ENCODE measurements around the gene GATA5.

The GATA5 gene

DNA sequence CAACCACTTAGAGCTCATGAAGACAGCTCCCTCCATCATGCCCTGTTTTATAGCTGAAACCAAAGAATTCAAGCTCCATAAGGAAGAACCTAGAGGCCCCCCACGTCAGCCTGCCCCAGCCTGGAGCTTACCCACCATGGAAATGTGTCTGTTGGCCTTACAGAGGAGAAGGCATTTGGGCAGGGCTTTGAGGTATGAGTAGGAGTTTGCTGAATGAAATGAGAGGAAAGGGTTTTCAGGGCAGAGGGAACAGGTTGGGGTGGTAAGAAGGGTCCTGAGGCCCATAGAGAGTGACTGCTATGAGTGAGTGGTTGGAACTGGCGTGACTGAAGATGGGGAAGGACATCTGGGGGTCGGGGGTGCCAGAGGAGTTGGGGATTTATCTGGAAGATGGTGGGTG lies 12.7 kb upstream of the GATA5 start:
- H3K4me3 ChIP-seq (ENCODE audit: low read depth, low read length) = no peak overlapping the region
- no peak for DNase-seq (ENCODE audit: low read depth)
- TF ChIP-seq, protein P1, sequence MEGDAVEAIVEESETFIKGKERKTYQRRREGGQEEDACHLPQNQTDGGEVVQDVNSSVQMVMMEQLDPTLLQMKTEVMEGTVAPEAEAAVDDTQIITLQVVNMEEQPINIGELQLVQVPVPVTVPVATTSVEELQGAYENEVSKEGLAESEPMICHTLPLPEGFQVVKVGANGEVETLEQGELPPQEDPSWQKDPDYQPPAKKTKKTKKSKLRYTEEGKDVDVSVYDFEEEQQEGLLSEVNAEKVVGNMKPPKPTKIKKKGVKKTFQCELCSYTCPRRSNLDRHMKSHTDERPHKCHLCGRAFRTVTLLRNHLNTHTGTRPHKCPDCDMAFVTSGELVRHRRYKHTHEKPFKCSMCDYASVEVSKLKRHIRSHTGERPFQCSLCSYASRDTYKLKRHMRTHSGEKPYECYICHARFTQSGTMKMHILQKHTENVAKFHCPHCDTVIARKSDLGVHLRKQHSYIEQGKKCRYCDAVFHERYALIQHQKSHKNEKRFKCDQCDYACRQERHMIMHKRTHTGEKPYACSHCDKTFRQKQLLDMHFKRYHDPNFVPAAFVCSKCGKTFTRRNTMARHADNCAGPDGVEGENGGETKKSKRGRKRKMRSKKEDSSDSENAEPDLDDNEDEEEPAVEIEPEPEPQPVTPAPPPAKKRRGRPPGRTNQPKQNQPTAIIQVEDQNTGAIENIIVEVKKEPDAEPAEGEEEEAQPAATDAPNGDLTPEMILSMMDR (IDR thresholded peaks at IDR 0.05; ENCODE audit: low read depth, low read length, missing control alignments) = no peak

- no peak overlapping the region for H3K4me3 ChIP-seq (ENCODE audit: low read depth, low read length)
- TF ChIP-seq, protein P1 (IDR thresholded peaks at IDR 0.05; ENCODE audit: low read depth, low read length, missing control alignments) = no peak
- no peak for DNase-seq (ENCODE audit: low read depth)
Measured at GRCh38 chr20:62487561-62488354, 12.0 kb upstream of the GATA5 start.

GRCh38 chr20:62487118-62487517 lies 11.3 kb upstream of the GATA5 start:
- DNase-seq (ENCODE audit: low read depth) = no peak
- TF ChIP-seq, protein P1 (IDR thresholded peaks at IDR 0.05; ENCODE audit: low read depth, low read length, missing control alignments) = no peak
- no peak overlapping the region for H3K4me3 ChIP-seq (ENCODE audit: low read depth, low read length)

DNA sequence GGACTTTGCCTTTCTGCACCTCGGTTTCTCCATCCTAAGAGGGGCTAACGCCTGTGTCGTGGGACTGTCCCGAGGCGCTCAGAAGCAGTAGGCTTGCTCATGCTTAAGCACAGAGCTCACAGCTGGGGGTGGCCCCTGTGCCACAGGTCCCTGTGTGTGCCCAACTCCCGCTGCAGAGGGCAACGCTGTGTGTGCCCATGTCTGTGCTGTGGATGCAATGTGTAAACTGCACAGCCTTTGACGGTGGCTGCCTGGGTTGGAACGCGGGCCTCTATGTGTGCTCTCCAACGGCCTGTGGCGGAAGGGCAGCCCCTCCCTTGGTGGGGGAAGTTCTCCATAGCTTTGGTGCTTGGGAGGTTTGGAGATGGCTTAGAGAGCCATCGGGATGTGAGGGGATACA lies 10.7 kb upstream of the GATA5 start:
- TF ChIP-seq, protein P1 (IDR thresholded peaks at IDR 0.05; ENCODE audit: low read depth, low read length, missing control alignments) = no peak
- no peak overlapping the region for H3K4me3 ChIP-seq (ENCODE audit: low read depth, low read length)
- no peak for DNase-seq (ENCODE audit: low read depth)

DNA sequence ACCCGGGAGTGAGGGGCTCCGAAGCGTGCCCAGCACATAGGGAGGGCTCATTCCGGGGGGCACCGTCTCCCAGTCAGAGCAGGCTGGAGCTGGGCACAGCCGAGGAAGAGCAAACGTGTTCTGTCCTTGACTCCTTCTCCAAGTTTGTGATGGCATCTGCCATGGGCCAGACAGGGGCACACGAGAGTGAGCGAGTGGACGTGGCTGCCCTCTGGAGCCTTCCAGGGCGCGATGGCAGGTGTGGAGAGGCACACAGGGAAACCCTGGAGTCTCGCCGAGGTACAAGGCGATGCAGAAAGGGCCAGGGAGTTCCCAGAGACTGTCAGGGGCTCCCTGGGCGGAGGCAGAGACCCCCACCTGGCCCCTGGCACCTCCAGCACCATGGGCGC lies 9.9 kb upstream of the GATA5 start:
- TF ChIP-seq, protein P1 (IDR thresholded peaks at IDR 0.05; ENCODE audit: low read depth, low read length, missing control alignments) = no peak
- no peak overlapping the region for H3K4me3 ChIP-seq (ENCODE audit: low read depth, low read length)
- no peak for DNase-seq (ENCODE audit: low read depth)

GRCh38 chr20:62485062-62485700 lies 9.4 kb upstream of the GATA5 start:
- H3K4me3 ChIP-seq (ENCODE audit: low read depth, low read length) = no peak overlapping the region
- no peak for DNase-seq (ENCODE audit: low read depth)
- TF ChIP-seq, protein P1 (IDR thresholded peaks at IDR 0.05; ENCODE audit: low read depth, low read length, missing control alignments) = no peak

Data from GM12864 (cell line).